Transverse colon (tissue), 4 donors: ENCODE measurements around the gene KY.

Source experiments
- CTCF ChIP-seq, 5 experiments: fragments of 200-600 bp in 3 of 5; fragments of 450-650 bp in 2 of 5; sonication (generic) in 3 of 5; IDR thresholded peaks; 1 replicate in 2 of 5; 2 replicates in 3 of 5; pipeline ENCODE4 v1.5.1; 2016 to 2017; ENCODE audit warnings: antibody characterized with exemption in 5 of 5, inconsistent platforms in 3 of 5, mild to moderate bottlenecking in 2 of 5, moderate library complexity in 1 of 5
- EP300 ChIP-seq: sonication (generic); formaldehyde crosslinking; IDR thresholded peaks from one replicate; pipeline ENCODE4 v1.6.1; 2017; ENCODE audit warnings: antibody characterized with exemption, low read depth
- POLR2A ChIP-seq: fragments of 450-650 bp; IDR thresholded peaks from one replicate; pipeline ENCODE4 v1.6.1; 2016; ENCODE audit warnings: antibody characterized with exemption, mild to moderate bottlenecking, moderate library complexity
- POLR2AphosphoS5 ChIP-seq, 3 donors: sonication (generic); formaldehyde crosslinking; IDR thresholded peaks; one replicate each; pipeline ENCODE4 v1.6.1; 2016; ENCODE audit warnings: antibody characterized with exemption in 3 of 3

DNA sequence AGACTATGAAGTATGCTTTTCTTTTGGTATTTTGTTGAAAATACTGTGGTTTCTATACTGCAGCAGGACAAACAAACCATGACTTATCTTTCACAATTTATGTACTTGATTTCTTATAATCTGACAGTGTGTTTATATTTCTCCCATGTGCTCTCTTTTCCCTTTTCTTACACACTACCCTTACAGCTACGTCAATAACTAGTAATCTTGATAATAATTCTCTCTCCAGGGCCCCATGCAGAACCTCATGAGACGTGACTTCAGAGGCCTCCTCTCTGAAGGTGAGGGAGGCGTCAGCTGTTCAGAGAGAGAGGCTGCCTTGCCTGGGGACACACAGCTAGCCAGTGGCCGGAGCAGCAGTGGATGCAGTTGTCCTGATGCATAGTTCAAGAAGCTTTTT is 35.9 kb downstream of the KY start:
- TF ChIP-seq CTCF (IDR thresholded peaks at IDR 0.05) (no peak), POLR2AphosphoS5 (IDR thresholded peaks at IDR 0.05) (no peak), POLR2A (no peak), EP300 (no peak)
